ENCODE measurements around the gene OSMR.

DNA sequence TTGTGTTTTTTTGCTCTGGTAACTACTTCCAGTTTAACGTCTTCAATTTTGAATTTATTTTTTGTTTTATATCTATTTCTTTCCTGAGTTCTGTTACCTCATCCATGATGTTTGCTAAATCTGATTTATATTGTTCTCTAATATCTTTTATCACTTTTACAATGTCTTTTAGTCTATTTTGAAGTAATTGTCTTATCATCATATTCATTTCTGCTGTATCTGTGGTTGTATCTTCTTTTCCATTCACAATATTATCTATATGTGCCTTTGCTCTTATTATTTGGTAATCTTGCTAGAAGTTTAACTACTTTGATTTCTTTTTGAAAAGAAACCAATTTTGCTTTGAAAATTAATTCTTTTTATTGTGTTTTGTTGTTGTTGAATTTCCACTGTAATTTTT, 43.6 kb downstream of the OSMR start:
- TF ChIP-seq, protein P1, sequence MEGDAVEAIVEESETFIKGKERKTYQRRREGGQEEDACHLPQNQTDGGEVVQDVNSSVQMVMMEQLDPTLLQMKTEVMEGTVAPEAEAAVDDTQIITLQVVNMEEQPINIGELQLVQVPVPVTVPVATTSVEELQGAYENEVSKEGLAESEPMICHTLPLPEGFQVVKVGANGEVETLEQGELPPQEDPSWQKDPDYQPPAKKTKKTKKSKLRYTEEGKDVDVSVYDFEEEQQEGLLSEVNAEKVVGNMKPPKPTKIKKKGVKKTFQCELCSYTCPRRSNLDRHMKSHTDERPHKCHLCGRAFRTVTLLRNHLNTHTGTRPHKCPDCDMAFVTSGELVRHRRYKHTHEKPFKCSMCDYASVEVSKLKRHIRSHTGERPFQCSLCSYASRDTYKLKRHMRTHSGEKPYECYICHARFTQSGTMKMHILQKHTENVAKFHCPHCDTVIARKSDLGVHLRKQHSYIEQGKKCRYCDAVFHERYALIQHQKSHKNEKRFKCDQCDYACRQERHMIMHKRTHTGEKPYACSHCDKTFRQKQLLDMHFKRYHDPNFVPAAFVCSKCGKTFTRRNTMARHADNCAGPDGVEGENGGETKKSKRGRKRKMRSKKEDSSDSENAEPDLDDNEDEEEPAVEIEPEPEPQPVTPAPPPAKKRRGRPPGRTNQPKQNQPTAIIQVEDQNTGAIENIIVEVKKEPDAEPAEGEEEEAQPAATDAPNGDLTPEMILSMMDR (IDR thresholded peaks at IDR 0.05 in 2 of 3, conservative IDR thresholded peaks at IDR 0.05 in 1 of 3; ENCODE audit: borderline replicate concordance in 1 of 3, insufficient read depth in 1 of 3, low read depth in 2 of 3, low read length in 2 of 3): no peak
- no peak for TF ChIP-seq ZNF274 (IDR thresholded peaks at IDR 0.05; ENCODE audit: low read depth, low read length)
- no peak for TF ChIP-seq EZH2phosphoT487 (IDR thresholded peaks at IDR 0.05; ENCODE audit: borderline replicate concordance)
- no peak for TF ChIP-seq SRF (IDR thresholded peaks at IDR 0.05; ENCODE audit: low read depth)
- no peak for TF ChIP-seq FOSL1 (IDR thresholded peaks at IDR 0.05; ENCODE audit: low read depth)
- no peak for TF ChIP-seq POLR2A (IDR thresholded peaks at IDR 0.05; ENCODE audit: borderline replicate concordance, extremely low read depth, insufficient read depth, insufficient read length)
- no peak for TF ChIP-seq MAX (IDR thresholded peaks at IDR 0.05)
- TF ChIP-seq EZH2 (IDR thresholded peaks at IDR 0.05): no peak
- TF ChIP-seq ELF1 (IDR thresholded peaks at IDR 0.05; ENCODE audit: borderline replicate concordance, low read depth): no peak
- TF ChIP-seq EGR1 (IDR thresholded peaks at IDR 0.05; ENCODE audit: low read depth): no peak
- no peak for TF ChIP-seq SP1 (IDR thresholded peaks at IDR 0.05; ENCODE audit: low read depth)
- no peak for TF ChIP-seq JUND (IDR thresholded peaks at IDR 0.05)
- no peak for TF ChIP-seq ZFX (IDR thresholded peaks at IDR 0.05)
- no peak for TF ChIP-seq SIN3A (IDR thresholded peaks at IDR 0.05; ENCODE audit: low read depth)

All from HCT116 (cell line).